Measurements from ENCODE around the gene TMEM175.

DNA sequence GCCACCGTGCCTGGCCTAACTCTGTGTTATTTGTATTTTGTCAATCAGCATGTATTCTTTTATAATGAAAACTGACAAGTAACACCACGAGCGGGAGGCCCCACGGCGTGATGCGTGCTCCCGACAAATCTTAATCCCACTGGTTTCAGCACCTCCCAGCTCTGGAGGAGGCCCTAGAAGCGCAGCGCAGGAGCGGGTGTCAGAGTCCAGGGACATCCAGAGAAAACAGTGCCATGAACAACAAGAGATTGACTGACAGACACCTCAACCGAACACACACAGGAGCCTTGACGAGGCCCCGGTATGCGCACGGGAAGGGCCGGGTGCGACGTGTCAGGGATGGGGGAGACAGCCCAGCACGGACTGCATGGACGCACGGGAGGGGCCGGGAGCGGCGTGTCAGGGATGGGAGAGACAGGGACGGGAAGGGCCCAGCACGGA, 23.1 kb upstream of the TMEM175 start:
- no peak for TF ChIP-seq SP1 (IDR thresholded peaks at IDR 0.05)
- TF ChIP-seq BHLHE40 (IDR thresholded peaks at IDR 0.05; ENCODE audit: borderline replicate concordance): no peak
- TF ChIP-seq ARNT (IDR thresholded peaks at IDR 0.05): no peak
- TF ChIP-seq HDGF (IDR thresholded peaks at IDR 0.05; ENCODE audit: borderline replicate concordance): no peak
- TF ChIP-seq SUZ12 (IDR thresholded peaks at IDR 0.05): no peak
- no peak for TF ChIP-seq FOXK2 (IDR thresholded peaks at IDR 0.05)
- no peak for TF ChIP-seq ZNF384 (IDR thresholded peaks at IDR 0.05)
- no peak for TF ChIP-seq ELF4 (IDR thresholded peaks at IDR 0.05)
- no peak for TF ChIP-seq FOXM1 (IDR thresholded peaks at IDR 0.05; ENCODE audit: borderline replicate concordance)
- no peak for TF ChIP-seq LEF1 (IDR thresholded peaks at IDR 0.05; ENCODE audit: borderline replicate concordance)
- no peak for TF ChIP-seq NFRKB (IDR thresholded peaks at IDR 0.05)

Measured in HEK293T (cell line).